SJCRH30 (cell line): ENCODE measurements around the gene TOR1B. TPM values are rescaled to one million over a fixed set of nuclear protein-coding genes. Genes with fewer than 3 reads are reported as not detected.
"Not testable (repeated sequence)": the region's sequence is repeated elsewhere in the genome, so short reads cannot be mapped to it uniquely, and the experiment has no call there.

ENCODE experiments used
- DNase-seq, 2 experiments: peaks; one replicate each; pipeline ENCODE4 v3.0.0-alpha.2; 2015 to 2020
- H3K27ac ChIP-seq: fragments of 250-450 bp; sonication (Bioruptor Pico); 2 replicates; pipeline ENCODE4 v1.5.1; 2020; ENCODE audit warnings: mild to moderate bottlenecking, moderate library complexity
- H3K27me3 ChIP-seq: fragments of 250-450 bp; sonication (Bioruptor Pico); 2 replicates; pipeline ENCODE4 v1.5.1; 2020; ENCODE audit warnings: mild to moderate bottlenecking, moderate library complexity
- H3K36me3 ChIP-seq: fragments of 250-450 bp; sonication (Bioruptor Pico); 2 replicates; pipeline ENCODE4 v1.5.1; 2020; ENCODE audit warnings: mild to moderate bottlenecking, moderate library complexity
- H3K4me1 ChIP-seq: fragments of 250-450 bp; sonication (Bioruptor Pico); 2 replicates; pipeline ENCODE4 v1.5.1; 2020; ENCODE audit warnings: mild to moderate bottlenecking, moderate library complexity
- H3K4me3 ChIP-seq: fragments of 250-450 bp; sonication (Bioruptor Pico); 2 replicates; pipeline ENCODE4 v1.5.1; 2020; ENCODE audit warnings: mild to moderate bottlenecking, moderate library complexity
- H3K9me3 ChIP-seq: fragments of 250-450 bp; sonication (Bioruptor Pico); replicated peaks from 2 replicates; pipeline ENCODE4 v1.5.1; 2020; ENCODE audit warnings: mild to moderate bottlenecking, moderate library complexity
- total RNA-seq: library from RNA; depleted of rRNA; stranded (reverse); fragments of >200 nt; shearing (Covaris generic); gene quantifications from 2 replicates; pipeline ENCODE4 v1.2.3, GENCODE V29; 2014

Gene TOR1B
- total RNA-seq, 1 experiment from 2014 or later = 21.8 TPM

- not testable (repeated sequence) for H3K9me3 ChIP-seq, DNase-seq, H3K36me3 ChIP-seq, H3K4me1 ChIP-seq, H3K4me3 ChIP-seq, H3K27ac ChIP-seq
- H3K27me3 ChIP-seq = peaks cover 27% of the 10 kb centered on the region
Observed at GRCh38 chr9:129784970-129785369, 18.0 kb upstream of the TOR1B start.

GRCh38 chr9:129785866-129786265 is 17.1 kb upstream of the TOR1B start:
- Histone ChIP-seq H3K4me3 (no peak overlapping the region), H3K27me3 (peaks cover 27% of the 10 kb centered on the region), H3K36me3 (no peaks in the 10 kb centered on the region), H3K4me1 (no peaks in the 10 kb centered on the region), H3K27ac (no peak overlapping the region), H3K9me3 (no peaks in the 10 kb centered on the region)
- no peak for DNase-seq

GRCh38 chr9:129786481-129786880 is 16.5 kb upstream of the TOR1B start:
- Histone ChIP-seq H3K27me3 (peaks cover 27% of the 10 kb centered on the region), H3K27ac (no peak overlapping the region), H3K9me3 (no peaks in the 10 kb centered on the region), H3K4me1 (no peaks in the 10 kb centered on the region), H3K36me3 (no peaks in the 10 kb centered on the region), H3K4me3 (no peak overlapping the region)
- DNase-seq = no peak

- H3K27ac ChIP-seq = no peak overlapping the region
- no peak for DNase-seq
- H3K27me3 ChIP-seq = peaks cover 15% of the 10 kb centered on the region
- no peaks in the 10 kb centered on the region for H3K9me3 ChIP-seq
- no peaks in the 10 kb centered on the region for H3K36me3 ChIP-seq
- no peak overlapping the region for H3K4me3 ChIP-seq
- no peaks in the 10 kb centered on the region for H3K4me1 ChIP-seq
Observed at GRCh38 chr9:129794549-129794948, 8.4 kb upstream of the TOR1B start.

- H3K4me3 ChIP-seq, H3K27ac ChIP-seq, H3K9me3 ChIP-seq, DNase-seq, H3K36me3 ChIP-seq, H3K4me1 ChIP-seq: not testable (repeated sequence)
- peaks cover 15% of the 10 kb centered on the region for H3K27me3 ChIP-seq
Observed at GRCh38 chr9:129796029-129796428, 7.0 kb upstream of the TOR1B start.

GRCh38 chr9:129798973-129799372 is 4.0 kb upstream of the TOR1B start:
- Histone ChIP-seq H3K27me3 (peaks cover 15% of the 10 kb centered on the region), H3K36me3 (no peaks in the 10 kb centered on the region), H3K4me3 (no peak overlapping the region), H3K9me3 (no peaks in the 10 kb centered on the region), H3K4me1 (no peaks in the 10 kb centered on the region), H3K27ac (no peak overlapping the region)
- no peak for DNase-seq

GRCh38 chr9:129801504-129801903 is 1.5 kb upstream of the TOR1B start:
- no peak overlapping the region for H3K4me3 ChIP-seq
- no peaks in the 10 kb centered on the region for H3K9me3 ChIP-seq
- peaks cover 3% of the 10 kb centered on the region for H3K27me3 ChIP-seq
- 0 out of 2 replicates have a peak, but pooled peaks cover under 1% of the 10 kb centered on the region for H3K36me3 ChIP-seq
- H3K4me1 ChIP-seq = no peaks in the 10 kb centered on the region
- DNase-seq = no peak
- H3K27ac ChIP-seq = no peak overlapping the region

- H3K27me3 ChIP-seq = no peaks in the 10 kb centered on the region
- DNase-seq = no peak
- peak overlapping the region; percentile 88 for H3K4me3 ChIP-seq
- 0 out of 2 replicates have a peak, but pooled peaks cover 5% of the 10 kb centered on the region for H3K36me3 ChIP-seq
- no peaks in the 10 kb centered on the region for H3K4me1 ChIP-seq
- H3K27ac ChIP-seq = no peak overlapping the region
- no peaks in the 10 kb centered on the region for H3K9me3 ChIP-seq
Observed at GRCh38 chr9:129803676-129804060, 684 bp downstream of the TOR1B start.

- H3K4me3 ChIP-seq = no peak overlapping the region
- H3K27ac ChIP-seq = no peak overlapping the region
- H3K4me1 ChIP-seq = no peaks in the 10 kb centered on the region
- no peak for DNase-seq
- no peaks in the 10 kb centered on the region for H3K27me3 ChIP-seq
- H3K9me3 ChIP-seq = no peaks in the 10 kb centered on the region
- 0 out of 2 replicates have a peak, but pooled peaks cover 10% of the 10 kb centered on the region for H3K36me3 ChIP-seq
Observed at GRCh38 chr9:129806061-129806460, 3.1 kb downstream of the TOR1B start.

GRCh38 chr9:129809346-129809745 is 6.4 kb downstream of the TOR1B start:
- Histone ChIP-seq H3K27me3 (no peaks in the 10 kb centered on the region), H3K36me3 (0 out of 2 replicates have a peak, but pooled peaks cover 18% of the 10 kb centered on the region), H3K9me3 (no peaks in the 10 kb centered on the region), H3K27ac (no peak overlapping the region), H3K4me1 (no peaks in the 10 kb centered on the region), H3K4me3 (no peak overlapping the region)
- no peak for DNase-seq

GRCh38 chr9:129810116-129810515 is 7.1 kb downstream of the TOR1B start:
- 0 out of 2 replicates have a peak, but pooled peaks cover 18% of the 10 kb centered on the region for H3K36me3 ChIP-seq
- H3K4me3 ChIP-seq = no peak overlapping the region
- no peak for DNase-seq
- H3K27ac ChIP-seq = no peak overlapping the region
- no peaks in the 10 kb centered on the region for H3K27me3 ChIP-seq
- no peaks in the 10 kb centered on the region for H3K9me3 ChIP-seq
- H3K4me1 ChIP-seq = no peaks in the 10 kb centered on the region

GRCh38 chr9:129810788-129811187 is 7.8 kb downstream of the TOR1B start:
- no peak overlapping the region for H3K27ac ChIP-seq
- DNase-seq = no peak
- H3K36me3 ChIP-seq = peaks cover 21% of the 10 kb centered on the region; the same call in 1 of the 2 replicates

GRCh38 chr9:129811967-129812363 is 9.0 kb downstream of the TOR1B start:
- DNase-seq = no peak
- no peak overlapping the region for H3K27ac ChIP-seq
- no peaks in the 10 kb centered on the region for H3K27me3 ChIP-seq
- no peaks in the 10 kb centered on the region for H3K4me1 ChIP-seq
- no peaks in the 10 kb centered on the region for H3K9me3 ChIP-seq
- H3K36me3 ChIP-seq = peaks cover 20% of the 10 kb centered on the region; the same call in 1 of the 2 replicates
- H3K4me3 ChIP-seq = no peak overlapping the region

More at GRCh38 chr9:129810788-129811187, 7.8 kb downstream of the TOR1B start:
- H3K4me3 ChIP-seq = no peak overlapping the region
- H3K9me3 ChIP-seq = no peaks in the 10 kb centered on the region
- H3K4me1 ChIP-seq = no peaks in the 10 kb centered on the region
- no peaks in the 10 kb centered on the region for H3K27me3 ChIP-seq

- H3K36me3 ChIP-seq = peaks cover 20% of the 10 kb centered on the region; the same call in 1 of the 2 replicates
- no peak overlapping the region for H3K27ac ChIP-seq
Observed at GRCh38 chr9:129812385-129812784, 9.4 kb downstream of the TOR1B start.

GRCh38 chr9:129813661-129814060 is 10.7 kb downstream of the TOR1B start:
- H3K27me3 ChIP-seq = no peaks in the 10 kb centered on the region
- H3K9me3 ChIP-seq = no peaks in the 10 kb centered on the region
- H3K27ac ChIP-seq = no peak overlapping the region
- peaks cover 28% of the 10 kb centered on the region for H3K36me3 ChIP-seq
- no peak overlapping the region for H3K4me3 ChIP-seq
- no peaks in the 10 kb centered on the region for H3K4me1 ChIP-seq
- no peak for DNase-seq

More at GRCh38 chr9:129812385-129812784, 9.4 kb downstream of the TOR1B start:
- Histone ChIP-seq H3K9me3 (no peaks in the 10 kb centered on the region), H3K27me3 (no peaks in the 10 kb centered on the region), H3K4me3 (no peak overlapping the region), H3K4me1 (no peaks in the 10 kb centered on the region)
- no peak for DNase-seq

GRCh38 chr9:129814432-129815223 is 11.6 kb downstream of the TOR1B start:
- Histone ChIP-seq H3K27ac (no peak overlapping the region), H3K9me3 (no peaks in the 10 kb centered on the region), H3K4me1 (no peaks in the 10 kb centered on the region), H3K36me3 (peaks cover 28% of the 10 kb centered on the region), H3K27me3 (no peaks in the 10 kb centered on the region), H3K4me3 (no peak overlapping the region)
- DNase-seq = no peak
